Fibroblast of pulmonary artery (primary cell): ENCODE results near the gene MTIF3.

Source experiments
- DNase-seq: peaks from one replicate; pipeline ENCODE4 v3.0.0-alpha.2; 2010; ENCODE audit warnings: low read depth
- H3K4me3 ChIP-seq: replicated peaks from 2 replicates; pipeline ENCODE4 v1.5.1; 2011; ENCODE audit warnings: low read depth, mild to moderate bottlenecking, control low read depth, low read length, moderate library complexity
- TF ChIP-seq, protein P1 (sequence below): IDR thresholded peaks from 2 replicates; pipeline ENCODE4 v1.5.1; 2011; ENCODE audit warnings: mild to moderate bottlenecking, control low read depth, low read length, inconsistent platforms; ENCODE audit errors: missing control alignments

The MTIF3 gene

DNA sequence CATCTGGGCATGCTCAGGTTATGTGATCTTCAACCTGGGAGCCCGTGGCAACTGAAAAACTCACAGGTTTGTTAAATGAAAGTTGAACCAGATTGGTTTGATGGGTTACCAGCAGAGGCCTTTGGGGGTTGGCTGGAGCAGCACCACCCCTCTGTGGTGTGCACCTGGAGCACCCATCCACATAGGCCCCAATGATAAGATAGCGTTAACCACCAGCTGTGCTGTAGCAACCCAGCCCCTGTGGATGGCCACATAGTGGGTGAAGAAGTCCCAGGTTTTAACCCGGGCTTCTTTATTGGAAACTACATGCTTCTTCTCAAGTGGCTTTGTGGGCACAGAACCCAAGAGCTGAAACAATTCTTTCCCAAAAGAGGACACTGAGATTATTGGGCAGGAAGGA lies 22.6 kb upstream of the MTIF3 start:
- H3K4me3 ChIP-seq, result no peak overlapping the region
- DNase-seq, result no peak
- TF ChIP-seq, protein P1, sequence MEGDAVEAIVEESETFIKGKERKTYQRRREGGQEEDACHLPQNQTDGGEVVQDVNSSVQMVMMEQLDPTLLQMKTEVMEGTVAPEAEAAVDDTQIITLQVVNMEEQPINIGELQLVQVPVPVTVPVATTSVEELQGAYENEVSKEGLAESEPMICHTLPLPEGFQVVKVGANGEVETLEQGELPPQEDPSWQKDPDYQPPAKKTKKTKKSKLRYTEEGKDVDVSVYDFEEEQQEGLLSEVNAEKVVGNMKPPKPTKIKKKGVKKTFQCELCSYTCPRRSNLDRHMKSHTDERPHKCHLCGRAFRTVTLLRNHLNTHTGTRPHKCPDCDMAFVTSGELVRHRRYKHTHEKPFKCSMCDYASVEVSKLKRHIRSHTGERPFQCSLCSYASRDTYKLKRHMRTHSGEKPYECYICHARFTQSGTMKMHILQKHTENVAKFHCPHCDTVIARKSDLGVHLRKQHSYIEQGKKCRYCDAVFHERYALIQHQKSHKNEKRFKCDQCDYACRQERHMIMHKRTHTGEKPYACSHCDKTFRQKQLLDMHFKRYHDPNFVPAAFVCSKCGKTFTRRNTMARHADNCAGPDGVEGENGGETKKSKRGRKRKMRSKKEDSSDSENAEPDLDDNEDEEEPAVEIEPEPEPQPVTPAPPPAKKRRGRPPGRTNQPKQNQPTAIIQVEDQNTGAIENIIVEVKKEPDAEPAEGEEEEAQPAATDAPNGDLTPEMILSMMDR, result no peak

- TF ChIP-seq, protein P1, result no peak
- DNase-seq, result no peak
These were observed 22.1 kb upstream of the MTIF3 start for GRCh38 chr13:27472441-27472840.

DNA sequence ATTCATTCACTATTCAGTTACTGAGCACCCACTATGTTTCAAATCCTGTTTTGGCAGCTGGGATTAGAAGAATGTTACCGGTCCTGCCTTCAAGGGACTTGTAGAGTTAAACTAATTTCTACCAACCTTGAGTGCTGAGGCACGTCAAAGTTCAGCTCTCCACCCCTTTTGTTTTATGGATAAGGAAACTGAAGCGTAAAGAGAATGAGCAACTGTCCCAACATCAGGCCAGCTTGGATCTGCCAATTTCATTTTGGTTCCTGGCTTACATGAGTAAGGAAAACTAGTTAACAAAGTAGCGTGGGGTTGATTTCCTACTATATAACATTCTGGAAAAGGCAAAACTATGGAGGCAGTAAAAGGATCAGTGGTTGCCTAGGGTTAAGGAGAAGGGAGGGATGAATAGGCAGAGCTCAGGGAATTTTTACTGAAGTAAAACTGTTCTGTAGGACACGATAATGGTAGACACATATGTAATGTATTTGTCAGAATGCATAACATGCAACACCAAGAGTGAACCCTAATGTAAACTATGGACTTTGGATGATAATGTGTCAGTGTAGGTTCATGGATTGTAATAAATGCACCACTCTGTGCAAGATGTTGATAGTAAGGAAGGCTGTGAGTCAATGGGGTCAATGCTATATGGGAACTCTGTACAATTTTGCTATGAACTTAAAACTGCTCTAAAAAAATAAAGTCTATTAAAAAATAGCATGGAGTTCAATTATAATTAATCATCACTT lies 19.9 kb upstream of the MTIF3 start:
- no peak overlapping the region for H3K4me3 ChIP-seq
- TF ChIP-seq, protein P1, result no peak

More at GRCh38 chr13:27472441-27472840, 22.1 kb upstream of the MTIF3 start:
- no peak overlapping the region for H3K4me3 ChIP-seq

DNA sequence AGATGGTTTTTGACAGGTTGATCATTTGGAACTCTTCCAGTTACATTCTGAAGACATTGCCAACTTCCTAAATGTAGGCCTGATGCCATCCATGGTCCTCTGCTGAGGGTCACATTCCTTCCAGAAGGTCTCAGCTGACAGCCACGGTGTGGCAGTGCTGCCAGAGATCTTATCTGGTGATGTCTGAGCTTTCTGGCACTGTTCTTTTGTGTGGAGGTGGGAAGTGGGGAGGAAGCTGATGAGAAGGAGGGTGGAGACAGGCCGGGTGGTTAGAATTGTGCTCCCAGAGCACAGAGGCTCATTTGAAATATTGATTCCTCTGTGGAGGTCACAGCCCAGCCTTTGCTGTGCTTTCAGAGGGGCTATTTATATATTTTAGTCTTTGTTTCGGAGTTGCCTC lies 16.1 kb upstream of the MTIF3 start:
- H3K4me3 ChIP-seq, result no peak overlapping the region
- no peak for DNase-seq
- TF ChIP-seq, protein P1, result no peak

More for the DNA sequence above, 19.9 kb upstream of the MTIF3 start:
- DNase-seq, result no peak

DNA sequence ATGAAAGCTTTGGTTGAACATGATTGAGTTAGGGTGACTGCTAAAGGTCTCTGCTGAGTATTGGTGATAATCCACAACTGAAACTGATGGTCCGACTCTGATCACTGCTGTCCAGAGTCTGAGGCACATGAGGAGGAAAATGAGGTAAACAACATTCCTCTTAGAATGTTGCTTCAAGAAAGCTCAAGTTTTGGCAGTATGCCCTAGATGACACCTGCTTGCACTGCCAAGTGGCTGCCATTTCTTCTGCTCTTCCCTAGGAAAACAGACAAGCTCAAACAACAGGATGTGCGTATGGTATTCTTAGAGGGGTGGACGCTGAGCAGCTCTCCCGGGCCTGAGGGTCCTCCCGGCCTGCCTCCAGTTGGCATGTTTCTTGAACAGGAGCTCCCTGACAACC lies 15.2 kb upstream of the MTIF3 start:
- TF ChIP-seq, protein P1, result no peak
- H3K4me3 ChIP-seq, result no peak overlapping the region
- DNase-seq, result peak; percentile 6

DNA sequence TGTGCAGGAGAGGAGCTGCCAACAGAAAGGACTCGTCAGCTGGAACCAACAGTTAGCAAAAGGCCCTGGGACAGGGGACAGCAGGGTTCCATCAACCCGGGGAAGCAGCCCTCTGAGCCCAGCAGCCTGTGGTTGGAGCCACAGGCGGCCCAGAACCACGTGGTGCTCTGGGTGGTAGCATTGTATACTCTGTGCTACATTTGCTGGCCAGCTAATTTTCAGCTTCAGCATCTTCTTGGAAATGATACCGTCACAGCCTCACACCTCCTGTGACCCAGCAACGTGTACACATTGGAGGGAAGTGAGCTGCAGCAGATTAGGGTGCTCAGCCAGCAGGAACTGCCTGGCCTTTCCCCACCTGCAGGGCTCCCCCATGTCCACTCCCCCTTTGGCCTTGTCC lies 13.1 kb upstream of the MTIF3 start:
- TF ChIP-seq, protein P1, result no peak
- no peak overlapping the region for H3K4me3 ChIP-seq
- DNase-seq, result no peak

DNA sequence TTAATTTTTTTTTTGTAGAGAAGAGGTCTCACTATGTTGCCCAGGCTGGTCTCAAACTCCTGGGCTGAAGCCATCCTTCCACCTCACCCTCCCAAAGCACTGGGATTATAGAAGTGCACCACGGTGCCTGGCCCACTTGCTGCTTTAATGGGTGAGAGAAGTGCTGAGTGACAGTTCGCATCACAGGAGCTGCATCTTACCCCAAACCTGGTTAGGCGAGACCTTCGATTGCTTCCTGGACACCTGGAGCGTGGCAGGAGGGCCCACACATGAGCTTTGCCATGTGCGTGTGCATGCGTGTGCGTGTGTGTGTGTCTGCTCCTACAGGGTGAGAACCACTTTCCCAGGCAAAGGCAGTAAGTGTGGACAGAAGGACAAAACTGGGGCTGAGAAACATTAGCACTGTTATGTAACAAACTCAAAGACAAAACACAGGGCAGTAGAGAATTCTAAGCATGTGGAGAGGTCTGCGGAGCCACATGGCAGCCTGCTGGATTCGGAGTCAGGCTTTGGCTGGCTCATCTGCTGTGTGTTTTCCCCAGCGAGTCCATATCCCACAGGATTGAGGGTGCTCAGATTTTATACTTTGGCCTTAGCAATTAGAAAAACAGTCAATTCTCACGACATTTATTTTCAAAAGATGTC lies 11.7 kb upstream of the MTIF3 start:
- DNase-seq, result no peak
- TF ChIP-seq, protein P1, result no peak
- no peak overlapping the region for H3K4me3 ChIP-seq
